Measurements from ENCODE around the gene ZNF511.

The ZNF511 gene

GRCh38 chr10:133277277-133277992 lies 31.3 kb upstream of the ZNF511 start:
- H3K9ac ChIP-seq (ENCODE audit: insufficient read length), result no peak overlapping the region
- H3K27ac ChIP-seq, result no peak overlapping the region
- no peak for DNase-seq (ENCODE audit: low read depth, low spot score)
- no peak for TF ChIP-seq POLR2AphosphoS5 (IDR thresholded peaks at IDR 0.05; ENCODE audit: borderline replicate concordance, low read depth, low read length)
- no peak for TF ChIP-seq FOXP2 (optimal IDR thresholded peaks at IDR 0.05; ENCODE audit: control extremely low read depth, extremely low read length, insufficient read depth)
- TF ChIP-seq EZH2 (IDR thresholded peaks at IDR 0.05), result no peak
- H3K4me3 ChIP-seq, result no peak overlapping the region
- H3K36me3 ChIP-seq (ENCODE audit: insufficient read depth, low read length), result no peaks in the 10 kb centered on the region
- H3K9me3 ChIP-seq (ENCODE audit: low read depth, low read length), result no peaks in the 10 kb centered on the region

GRCh38 chr10:133277993-133278576 lies 30.6 kb upstream of the ZNF511 start:
- H3K4me3 ChIP-seq, result no peak overlapping the region
- no peaks in the 10 kb centered on the region for H3K36me3 ChIP-seq (ENCODE audit: insufficient read depth, low read length)
- DNase-seq (ENCODE audit: low read depth, low spot score), result no peak
- no peak overlapping the region for H3K27ac ChIP-seq
- no peak overlapping the region for H3K9ac ChIP-seq (ENCODE audit: insufficient read length)
- no peaks in the 10 kb centered on the region for H3K9me3 ChIP-seq (ENCODE audit: low read depth, low read length)
- TF ChIP-seq FOXP2 (optimal IDR thresholded peaks at IDR 0.05; ENCODE audit: control extremely low read depth, extremely low read length, insufficient read depth), result no peak
- TF ChIP-seq POLR2AphosphoS5 (IDR thresholded peaks at IDR 0.05; ENCODE audit: borderline replicate concordance, low read depth, low read length), result no peak
- no peak for TF ChIP-seq EZH2 (IDR thresholded peaks at IDR 0.05)

- H3K36me3 ChIP-seq (ENCODE audit: insufficient read depth, low read length), result no peaks in the 10 kb centered on the region; the same call in 1 of the 2 replicates
- no peaks in the 10 kb centered on the region for H3K9me3 ChIP-seq (ENCODE audit: low read depth, low read length)
- no peak for DNase-seq (ENCODE audit: low read depth, low spot score)
- H3K9ac ChIP-seq (ENCODE audit: insufficient read length), result no peak overlapping the region
- no peak overlapping the region for H3K27ac ChIP-seq
- H3K4me3 ChIP-seq, result no peak overlapping the region
- TF ChIP-seq EZH2 (IDR thresholded peaks at IDR 0.05) (no peak), POLR2AphosphoS5 (IDR thresholded peaks at IDR 0.05; ENCODE audit: borderline replicate concordance, low read depth, low read length) (no peak), FOXP2 (optimal IDR thresholded peaks at IDR 0.05; ENCODE audit: control extremely low read depth, extremely low read length, insufficient read depth) (no peak)
Measured at GRCh38 chr10:133278577-133279265, 30.0 kb upstream of the ZNF511 start.

- DNase-seq (ENCODE audit: low read depth, low spot score), result no peak
- Histone ChIP-seq H3K36me3 (ENCODE audit: insufficient read depth, low read length) (no peaks in the 10 kb centered on the region; the same call in 1 of the 2 replicates), H3K27ac (no peak overlapping the region), H3K4me3 (no peak overlapping the region), H3K9me3 (ENCODE audit: low read depth, low read length) (no peaks in the 10 kb centered on the region), H3K9ac (ENCODE audit: insufficient read length) (no peak overlapping the region)
- no peak for TF ChIP-seq POLR2AphosphoS5 (IDR thresholded peaks at IDR 0.05; ENCODE audit: borderline replicate concordance, low read depth, low read length)
- TF ChIP-seq FOXP2 (optimal IDR thresholded peaks at IDR 0.05; ENCODE audit: control extremely low read depth, extremely low read length, insufficient read depth), result no peak
- TF ChIP-seq EZH2 (IDR thresholded peaks at IDR 0.05), result no peak
Measured at GRCh38 chr10:133279326-133280226, 29.1 kb upstream of the ZNF511 start.

GRCh38 chr10:133280391-133281059 lies 28.2 kb upstream of the ZNF511 start:
- DNase-seq (ENCODE audit: low read depth, low spot score), result no peak
- TF ChIP-seq EZH2 (IDR thresholded peaks at IDR 0.05), result no peak
- TF ChIP-seq POLR2AphosphoS5 (IDR thresholded peaks at IDR 0.05; ENCODE audit: borderline replicate concordance, low read depth, low read length), result no peak
- no peak for TF ChIP-seq FOXP2 (optimal IDR thresholded peaks at IDR 0.05; ENCODE audit: control extremely low read depth, extremely low read length, insufficient read depth)
- no peak overlapping the region for H3K4me3 ChIP-seq
- no peaks in the 10 kb centered on the region for H3K9me3 ChIP-seq (ENCODE audit: low read depth, low read length)
- H3K36me3 ChIP-seq (ENCODE audit: insufficient read depth, low read length), result no peaks in the 10 kb centered on the region; the same call in 1 of the 2 replicates
- H3K27ac ChIP-seq, result no peak overlapping the region
- H3K9ac ChIP-seq (ENCODE audit: insufficient read length), result no peak overlapping the region

GRCh38 chr10:133281084-133281483 lies 27.6 kb upstream of the ZNF511 start:
- no peak overlapping the region for H3K9ac ChIP-seq (ENCODE audit: insufficient read length)
- no peaks in the 10 kb centered on the region for H3K9me3 ChIP-seq (ENCODE audit: low read depth, low read length)
- no peaks in the 10 kb centered on the region; the same call in 1 of the 2 replicates for H3K36me3 ChIP-seq (ENCODE audit: insufficient read depth, low read length)
- no peak for DNase-seq (ENCODE audit: low read depth, low spot score)
- TF ChIP-seq FOXP2 (optimal IDR thresholded peaks at IDR 0.05; ENCODE audit: control extremely low read depth, extremely low read length, insufficient read depth) (no peak), POLR2AphosphoS5 (IDR thresholded peaks at IDR 0.05; ENCODE audit: borderline replicate concordance, low read depth, low read length) (no peak), EZH2 (IDR thresholded peaks at IDR 0.05) (no peak)
- H3K4me3 ChIP-seq, result no peak overlapping the region
- no peak overlapping the region for H3K27ac ChIP-seq

GRCh38 chr10:133281628-133282372 lies 26.9 kb upstream of the ZNF511 start:
- Histone ChIP-seq H3K36me3 (ENCODE audit: insufficient read depth, low read length) (no peaks in the 10 kb centered on the region; the same call in 1 of the 2 replicates), H3K9ac (ENCODE audit: insufficient read length) (no peak overlapping the region), H3K27ac (no peak overlapping the region), H3K4me3 (no peak overlapping the region), H3K9me3 (ENCODE audit: low read depth, low read length) (no peaks in the 10 kb centered on the region)
- no peak for DNase-seq (ENCODE audit: low read depth, low spot score)
- TF ChIP-seq FOXP2 (optimal IDR thresholded peaks at IDR 0.05; ENCODE audit: control extremely low read depth, extremely low read length, insufficient read depth), result no peak

All from SK-N-MC (cell line).